H9 (cell line): ENCODE results near the gene RNF20. TPM values are rescaled to one million over a fixed set of nuclear protein-coding genes. Genes with fewer than 3 reads are reported as not detected.

Source experiments
- DNase-seq: peaks from one replicate; pipeline ENCODE4 v3.0.0-alpha.2; 2017
- H2AFZ ChIP-seq: one replicate; pipeline ENCODE4 v1.6.1; 2013; ENCODE audit warnings: mild to moderate bottlenecking, low read length, control low read depth, moderate library complexity
- H2AK5ac ChIP-seq: 2 replicates; pipeline ENCODE4 v1.6.1; 2013; ENCODE audit warnings: low read length, control low read depth, mixed read lengths; ENCODE audit not compliant: insufficient read length
- H2BK120ac ChIP-seq: one replicate; pipeline ENCODE4 v1.6.1; 2013; ENCODE audit warnings: low read depth, mild to moderate bottlenecking, low read length, control low read depth, inconsistent platforms; ENCODE audit not compliant: poor library complexity, severe bottlenecking
- H2BK12ac ChIP-seq: 2 replicates; pipeline ENCODE4 v1.6.1; 2013; ENCODE audit warnings: low read length, control low read depth, mixed read lengths, low read depth; ENCODE audit not compliant: insufficient read length
- H2BK15ac ChIP-seq: 2 replicates; pipeline ENCODE4 v1.6.1; 2013; ENCODE audit warnings: low read depth, low read length, control low read depth
- H2BK20ac ChIP-seq: one replicate; pipeline ENCODE4 v1.6.1; 2013; ENCODE audit warnings: low read depth, mild to moderate bottlenecking, low read length, control low read depth, inconsistent platforms; ENCODE audit not compliant: poor library complexity, severe bottlenecking
- H2BK5ac ChIP-seq: 2 replicates; pipeline ENCODE4 v1.6.1; 2013; ENCODE audit warnings: low read length, control low read depth, mixed read lengths; ENCODE audit not compliant: insufficient read length
- H3K14ac ChIP-seq: 2 replicates; pipeline ENCODE4 v1.6.1; 2013; ENCODE audit warnings: low read length, control low read depth; ENCODE audit not compliant: insufficient read depth
- H3K18ac ChIP-seq: 2 replicates; pipeline ENCODE4 v1.6.1; 2013; ENCODE audit warnings: low read depth, mild to moderate bottlenecking, mixed read lengths, low read length, control low read depth; ENCODE audit not compliant: insufficient read length
- H3K23ac ChIP-seq: 2 replicates; pipeline ENCODE4 v1.6.1; 2013; ENCODE audit warnings: low read length, control low read depth, mixed read lengths, low read depth; ENCODE audit not compliant: insufficient read length
- H3K23me2 ChIP-seq: 2 replicates; pipeline ENCODE4 v1.6.1; 2013; ENCODE audit warnings: low read depth, mild to moderate bottlenecking, mixed read lengths, low read length, control low read depth; ENCODE audit not compliant: insufficient read length, poor library complexity, severe bottlenecking
- H3K27ac ChIP-seq: 2 replicates; pipeline ENCODE4 v1.5.1; 2013; ENCODE audit warnings: low read length, control low read depth, mixed read lengths, low read depth; ENCODE audit not compliant: insufficient read length
- H3K27me3 ChIP-seq: 2 replicates; pipeline ENCODE4 v1.6.1; 2013; ENCODE audit warnings: low read length, control low read depth, inconsistent platforms; ENCODE audit not compliant: insufficient read depth
- H3K4ac ChIP-seq: 2 replicates; pipeline ENCODE4 v1.6.1; 2013; ENCODE audit warnings: low read depth, mild to moderate bottlenecking, control low read depth, inconsistent platforms, low read length, moderate library complexity
- H3K4me1 ChIP-seq: 2 replicates; pipeline ENCODE4 v1.6.1; 2013; ENCODE audit warnings: low read length, control low read depth, inconsistent platforms; ENCODE audit not compliant: insufficient read depth
- H3K4me2 ChIP-seq: 2 replicates; pipeline ENCODE4 v1.6.1; 2013; ENCODE audit warnings: low read length, control low read depth, mixed read lengths; ENCODE audit not compliant: insufficient read length, insufficient read depth
- H3K56ac ChIP-seq: 2 replicates; pipeline ENCODE4 v1.6.1; 2013; ENCODE audit warnings: low read depth, mild to moderate bottlenecking, mixed read lengths, low read length, control low read depth; ENCODE audit not compliant: insufficient read length
- H3K79me1 ChIP-seq: 2 replicates; pipeline ENCODE4 v1.6.1; 2013; ENCODE audit warnings: low read depth, mild to moderate bottlenecking, moderate library complexity, low read length, control low read depth, inconsistent platforms; ENCODE audit not compliant: insufficient read depth, poor library complexity, severe bottlenecking
- H3K79me2 ChIP-seq: 2 replicates; pipeline ENCODE4 v1.6.1; 2013; ENCODE audit warnings: low read length, control low read depth, inconsistent platforms; ENCODE audit not compliant: insufficient read depth
- H3K9ac ChIP-seq: 2 replicates; pipeline ENCODE4 v1.6.1; 2013; ENCODE audit warnings: low read length, control low read depth, mixed read lengths; ENCODE audit not compliant: insufficient read length; ENCODE audit errors: extremely low read depth
- H3K9me3 ChIP-seq: one replicate; pipeline ENCODE4 v1.6.1; 2013; ENCODE audit warnings: low read depth, low read length, inconsistent platforms; ENCODE audit not compliant: control insufficient read depth
- H3T11ph ChIP-seq: one replicate; pipeline ENCODE4 v1.6.1; 2013; ENCODE audit warnings: mild to moderate bottlenecking, low read length, control low read depth, inconsistent platforms
- H4K20me1 ChIP-seq: one replicate; pipeline ENCODE4 v1.6.1; 2013; ENCODE audit not compliant: control insufficient read depth, insufficient read length, insufficient read depth
- H4K5ac ChIP-seq: 2 replicates; pipeline ENCODE4 v1.6.1; 2013; ENCODE audit warnings: low read depth, mild to moderate bottlenecking, mixed read lengths, low read length, control low read depth; ENCODE audit not compliant: insufficient read length
- H4K8ac ChIP-seq: replicated peaks from 2 replicates; pipeline ENCODE4 v1.6.1; 2013; ENCODE audit warnings: low read length, control low read depth, mixed read lengths, low read depth; ENCODE audit not compliant: insufficient read length
- H4K91ac ChIP-seq: 2 replicates; pipeline ENCODE4 v1.6.1; 2013; ENCODE audit warnings: low read depth, mild to moderate bottlenecking, moderate library complexity, mixed read lengths, low read length, control low read depth; ENCODE audit not compliant: insufficient read length
- H3K27ac Mint-ChIP-seq, 3 experiments: 2 replicates in 2 of 3; 3 replicates in 1 of 3; pipeline ENCODE4 v1.8.0; 2020 to 2021; ENCODE audit warnings: mixed read lengths in 3 of 3, mild to moderate bottlenecking in 1 of 3, moderate library complexity in 1 of 3
- H3K27me3 Mint-ChIP-seq: 2 replicates; pipeline ENCODE4 v1.8.0; 2021; ENCODE audit warnings: low read depth, mild to moderate bottlenecking, moderate library complexity, mixed read lengths
- H3K36me3 Mint-ChIP-seq, 3 experiments: 2 replicates in 2 of 3; 3 replicates in 1 of 3; pipeline ENCODE4 v1.8.0; 2020 to 2021; ENCODE audit warnings: low read depth in 3 of 3, mixed read lengths in 3 of 3; ENCODE audit not compliant: insufficient read depth in 1 of 3
- H3K4me1 Mint-ChIP-seq, 2 experiments: 2 replicates each; pipeline ENCODE4 v1.8.0; 2020; ENCODE audit warnings: mixed read lengths in 2 of 2
- H3K4me3 Mint-ChIP-seq, 2 experiments: 2 replicates in 1 of 2; 3 replicates in 1 of 2; pipeline ENCODE4 v1.8.0; 2020 to 2021; ENCODE audit warnings: mild to moderate bottlenecking in 2 of 2, mixed read lengths in 2 of 2, moderate library complexity in 1 of 2
- H3K9me3 Mint-ChIP-seq, 2 experiments: 2 replicates in 1 of 2; 3 replicates in 1 of 2; pipeline ENCODE4 v1.8.0; 2020; ENCODE audit warnings: mild to moderate bottlenecking in 2 of 2, mixed read lengths in 2 of 2, moderate library complexity in 1 of 2
- WGBS: extraction: QIAGEN DNeasy Blood & Tissue Kit; methylation state at CpG from one replicate; pipeline ENCODE4 v1.1.7; 2013; ENCODE audit warnings: missing lambda C conversion rate, low lambda C conversion rate, mixed read lengths; ENCODE audit not compliant: insufficient read length; ENCODE audit errors: extremely low coverage; 5-methylcytosine and 5-hydroxymethylcytosine counted together
- total RNA-seq: library from RNA; stranded (reverse); gene quantifications from 2 replicates; pipeline ENCODE4 v1.2.1, GENCODE V29; 2021
- TF ChIP-seq, protein P1 (sequence below): fragments of 200-600 bp; sonication (generic); conservative IDR thresholded peaks from 3 replicates; pipeline ENCODE4 v1.8.0; 2021; ENCODE audit warnings: antibody characterized with exemption, mild to moderate bottlenecking

Gene RNF20
- total RNA-seq, 1 experiment from 2014 or later: 48.5 TPM

DNA sequence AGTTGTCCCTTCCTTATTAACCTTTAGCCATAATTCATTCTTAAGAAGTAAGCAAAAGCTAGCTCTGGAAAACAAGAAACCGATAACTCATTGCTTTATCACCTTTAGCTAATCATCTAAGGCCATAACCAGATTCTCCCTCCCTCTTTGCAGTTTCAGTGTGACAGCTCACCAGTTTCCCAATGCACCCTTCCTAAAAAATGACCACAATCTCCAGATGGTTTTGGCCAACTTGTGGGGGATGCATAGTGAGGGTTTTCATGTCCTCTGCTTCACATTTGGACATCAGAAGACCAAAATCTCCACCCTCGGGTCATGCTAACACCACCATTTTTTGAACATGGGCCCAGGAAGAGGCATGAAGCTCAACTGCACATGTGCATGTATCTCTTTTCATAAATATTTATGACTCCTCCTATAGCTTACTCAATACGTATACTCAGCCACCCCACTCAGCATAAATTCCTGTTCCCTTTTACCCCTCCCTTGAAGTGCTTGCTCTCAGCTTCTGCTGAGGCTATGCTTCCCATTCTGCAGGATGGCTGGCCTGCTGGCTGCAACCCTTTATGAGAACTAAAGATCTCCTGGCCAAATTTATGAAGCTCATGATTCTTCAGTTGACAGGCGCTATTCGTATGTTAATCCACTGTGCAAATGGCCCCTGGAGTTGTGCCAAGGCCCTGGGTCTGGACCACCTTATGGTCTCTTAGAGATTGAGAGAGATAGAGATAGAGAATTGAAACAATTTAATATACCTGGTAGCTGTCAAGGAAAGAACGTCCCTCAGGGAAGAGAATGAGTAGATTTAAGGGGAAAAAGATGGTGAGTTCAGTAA is 46.3 kb downstream of the RNF20 start:
- no peak overlapping the region for H3K27ac ChIP-seq
- H3K56ac ChIP-seq: no peak overlapping the region
- no peaks in the 10 kb centered on the region for H3K9me3 ChIP-seq
- no peaks in the 10 kb centered on the region for H3K79me1 ChIP-seq
- no peaks in the 10 kb centered on the region for H4K20me1 ChIP-seq
- no peak overlapping the region for H4K8ac ChIP-seq
- H4K5ac ChIP-seq: no peak overlapping the region
- H2BK120ac ChIP-seq: no peak overlapping the region
- no peak overlapping the region for H2BK15ac ChIP-seq
- peaks cover 27 to 28% of the 10 kb centered on the region in 2 experiments for H3K4me1 Mint-ChIP-seq
- H2BK5ac ChIP-seq: no peak overlapping the region
- H3K27ac Mint-ChIP-seq: no peak overlapping the region
- no peaks in the 10 kb centered on the region for H3K23me2 ChIP-seq
- H3K14ac ChIP-seq: no peak overlapping the region
- H3K18ac ChIP-seq: no peak overlapping the region
- no peak overlapping the region for H2AK5ac ChIP-seq
- H3K4ac ChIP-seq: no peak overlapping the region
- H4K91ac ChIP-seq: no peak overlapping the region
- TF ChIP-seq, protein P1, sequence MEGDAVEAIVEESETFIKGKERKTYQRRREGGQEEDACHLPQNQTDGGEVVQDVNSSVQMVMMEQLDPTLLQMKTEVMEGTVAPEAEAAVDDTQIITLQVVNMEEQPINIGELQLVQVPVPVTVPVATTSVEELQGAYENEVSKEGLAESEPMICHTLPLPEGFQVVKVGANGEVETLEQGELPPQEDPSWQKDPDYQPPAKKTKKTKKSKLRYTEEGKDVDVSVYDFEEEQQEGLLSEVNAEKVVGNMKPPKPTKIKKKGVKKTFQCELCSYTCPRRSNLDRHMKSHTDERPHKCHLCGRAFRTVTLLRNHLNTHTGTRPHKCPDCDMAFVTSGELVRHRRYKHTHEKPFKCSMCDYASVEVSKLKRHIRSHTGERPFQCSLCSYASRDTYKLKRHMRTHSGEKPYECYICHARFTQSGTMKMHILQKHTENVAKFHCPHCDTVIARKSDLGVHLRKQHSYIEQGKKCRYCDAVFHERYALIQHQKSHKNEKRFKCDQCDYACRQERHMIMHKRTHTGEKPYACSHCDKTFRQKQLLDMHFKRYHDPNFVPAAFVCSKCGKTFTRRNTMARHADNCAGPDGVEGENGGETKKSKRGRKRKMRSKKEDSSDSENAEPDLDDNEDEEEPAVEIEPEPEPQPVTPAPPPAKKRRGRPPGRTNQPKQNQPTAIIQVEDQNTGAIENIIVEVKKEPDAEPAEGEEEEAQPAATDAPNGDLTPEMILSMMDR: no peak
- H3K27me3 Mint-ChIP-seq: peaks cover 2% of the 10 kb centered on the region
- no peaks in the 10 kb centered on the region for H3K36me3 Mint-ChIP-seq
- H3K9ac ChIP-seq: no peak overlapping the region
- no peak overlapping the region for H3T11ph ChIP-seq
- H3K79me2 ChIP-seq: no peaks in the 10 kb centered on the region
- no peak overlapping the region for H2AFZ ChIP-seq
- H3K4me3 Mint-ChIP-seq: no peak overlapping the region
- no peaks in the 10 kb centered on the region for H3K27me3 ChIP-seq
- WGBS: no CpG with 5 or more reads among the region's 6 CpGs
- no peaks in the 10 kb centered on the region for H3K9me3 Mint-ChIP-seq
- H2BK12ac ChIP-seq: no peak overlapping the region
- peaks cover 5% of the 10 kb centered on the region; the same call in 1 of the 2 replicates for H3K4me1 ChIP-seq
- H3K4me2 ChIP-seq: no peak overlapping the region
- no peak for DNase-seq
- no peak overlapping the region for H3K23ac ChIP-seq
- H2BK20ac ChIP-seq: no peak overlapping the region
